Hippocampal formation (tissue), 2 donors: ENCODE data around the gene SLC2A6.
"Not testable (repeated sequence)": the region's sequence is repeated elsewhere in the genome, so short reads cannot be mapped to it uniquely, and the experiment has no call there.

ENCODE experiments used
- DNase-seq, 2 donors: peaks; one replicate each; lab custom pipeline; 2025; lab: John Stamatoyannopoulos, UW

SLC2A6 gene

GRCh38 chr9:133463234-133463863 is 15.6 kb downstream of the SLC2A6 start:
- DNase-seq = no peak

- DNase-seq = no peak
Measured at GRCh38 chr9:133461975-133462374, 16.9 kb downstream of the SLC2A6 start.

- no peak for DNase-seq
Measured at GRCh38 chr9:133460405-133461175, 18.3 kb downstream of the SLC2A6 start.

- peak; percentile 96 to 97 for DNase-seq
Measured at GRCh38 chr9:133459476-133460404, 19.2 kb downstream of the SLC2A6 start, which contains the start of gene CACFD1. CACFD1 (plus strand) TSS chr9:133459978; CDS start chr9:133460067, 89 bp downstream.

DNA sequence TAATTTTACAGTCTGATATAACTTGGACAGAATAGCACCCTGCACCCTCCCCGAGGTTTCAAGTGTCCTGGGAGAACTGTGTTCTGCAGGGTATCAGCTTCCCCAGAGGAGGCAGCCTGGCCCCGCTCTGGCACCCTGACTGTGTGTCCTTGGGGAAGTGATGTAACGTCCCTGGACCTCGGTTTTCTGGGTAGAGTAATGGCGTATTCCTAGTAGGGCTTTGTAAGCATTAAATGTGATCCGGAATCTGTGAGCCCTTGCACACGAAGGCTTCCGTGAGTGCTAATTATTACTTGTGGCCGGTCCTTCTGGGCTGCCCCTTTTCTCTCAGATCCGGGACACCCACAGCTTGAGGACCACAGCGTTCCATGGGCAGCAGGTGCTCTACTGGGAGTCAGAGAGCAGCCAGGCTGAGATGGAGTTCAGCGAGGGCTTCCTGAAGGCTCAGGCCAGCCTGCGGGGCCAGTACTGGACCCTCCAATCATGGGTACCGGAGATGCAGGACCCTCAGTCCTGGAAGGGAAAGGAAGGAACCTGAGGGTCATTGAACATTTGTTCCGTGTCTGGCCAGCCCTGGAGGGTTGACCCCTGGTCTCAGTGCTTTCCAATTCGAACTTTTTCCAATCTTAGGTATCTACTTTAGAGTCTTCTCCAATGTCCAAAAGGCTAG is 20.1 kb downstream of the SLC2A6 start:
- no peak for DNase-seq

DNA sequence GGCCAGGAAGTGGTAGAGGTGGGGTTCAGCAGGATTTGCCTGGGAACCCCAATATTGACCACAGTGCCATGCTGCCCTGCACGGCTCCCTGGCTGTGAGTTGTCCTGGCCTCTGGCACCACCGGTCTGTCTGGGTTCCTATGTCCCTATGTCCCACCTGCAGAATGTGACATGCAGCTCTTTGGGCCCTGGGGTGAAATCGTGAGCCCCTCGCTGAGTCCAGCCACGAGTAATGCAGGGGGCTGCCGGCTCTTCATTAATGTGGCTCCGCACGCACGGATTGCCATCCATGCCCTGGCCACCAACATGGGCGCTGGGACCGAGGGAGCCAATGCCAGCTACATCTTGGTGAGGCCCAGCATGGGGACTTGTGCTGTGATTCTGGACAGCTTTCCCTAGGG is 21.2 kb downstream of the SLC2A6 start:
- no peak for DNase-seq

DNA sequence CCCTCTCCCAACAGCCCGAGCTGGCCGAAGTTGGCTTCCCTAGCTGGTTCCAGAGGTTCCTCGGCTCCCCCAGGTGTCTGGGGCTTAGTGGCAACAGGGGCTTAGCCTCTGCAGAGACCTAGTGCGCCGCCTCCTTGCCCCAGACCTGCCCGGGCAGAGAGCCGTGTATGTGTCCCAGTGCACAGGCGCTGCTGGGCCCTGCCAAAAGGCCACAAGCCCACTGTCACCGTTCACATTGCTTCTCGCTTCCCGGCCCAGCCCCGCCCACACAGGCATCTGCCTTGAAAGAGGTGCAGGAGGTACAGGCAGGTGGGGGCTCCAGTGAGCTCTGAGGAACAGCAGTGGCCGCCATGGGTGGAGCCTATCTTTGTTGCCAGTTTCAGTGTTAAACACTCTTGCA is 21.7 kb downstream of the SLC2A6 start:
- DNase-seq = no peak

DNA sequence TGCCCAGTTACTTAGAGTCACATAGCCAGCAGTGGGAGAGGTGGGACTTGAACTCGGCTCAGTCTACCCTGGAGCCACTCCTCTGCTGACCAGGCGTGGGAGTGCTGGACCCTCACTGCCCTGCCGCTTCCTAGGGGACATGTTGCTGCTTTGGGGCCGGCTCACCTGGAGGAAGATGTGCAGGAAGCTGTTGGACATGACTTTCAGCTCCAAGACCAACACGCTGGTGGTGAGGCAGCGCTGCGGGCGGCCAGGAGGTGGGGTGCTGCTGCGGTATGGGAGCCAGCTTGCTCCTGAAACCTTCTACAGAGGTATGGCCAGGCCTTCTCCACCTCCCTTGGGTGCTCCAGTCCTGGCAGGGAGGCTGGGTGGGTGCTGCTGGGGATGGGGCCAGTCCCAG is 22.5 kb downstream of the SLC2A6 start:
- no peak for DNase-seq

DNA sequence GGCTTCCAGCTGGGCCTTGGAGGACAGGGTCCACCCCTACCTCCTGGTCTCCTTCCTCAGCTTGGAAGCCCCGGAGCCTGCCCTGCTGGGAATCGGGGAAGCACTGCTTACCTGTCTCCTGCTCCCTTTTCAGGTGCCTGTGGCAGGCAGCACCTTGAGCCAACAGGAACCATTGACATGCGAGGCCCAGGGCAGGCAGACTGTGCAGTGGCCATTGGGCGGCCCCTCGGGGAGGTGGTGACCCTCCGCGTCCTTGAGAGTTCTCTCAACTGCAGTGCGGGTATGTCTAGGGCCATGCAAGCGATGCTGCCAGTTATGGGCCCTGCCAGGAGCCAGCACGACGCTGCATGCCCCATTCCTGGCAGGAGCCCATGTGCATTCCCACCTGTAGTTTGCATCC is 23.0 kb downstream of the SLC2A6 start:
- no peak for DNase-seq

- DNase-seq = no peak
Measured at GRCh38 chr9:133454943-133455673, 23.8 kb downstream of the SLC2A6 start.

DNA sequence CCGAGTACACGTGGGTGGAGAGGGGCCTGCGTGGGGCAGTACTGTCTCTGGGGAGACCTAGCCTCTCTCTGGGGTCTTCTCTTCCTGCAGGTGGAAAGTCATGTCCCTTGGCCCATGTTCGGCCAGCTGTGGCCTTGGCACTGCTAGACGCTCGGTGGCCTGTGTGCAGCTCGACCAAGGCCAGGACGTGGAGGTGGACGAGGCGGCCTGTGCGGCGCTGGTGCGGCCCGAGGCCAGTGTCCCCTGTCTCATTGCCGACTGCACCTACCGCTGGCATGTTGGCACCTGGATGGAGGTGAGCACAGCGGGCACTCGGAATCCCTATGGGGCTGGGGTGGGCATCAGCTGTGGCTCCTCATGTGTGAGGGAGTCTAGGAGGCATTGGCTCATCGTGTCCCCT is 24.6 kb downstream of the SLC2A6 start:
- no peak for DNase-seq

GRCh38 chr9:133453651-133454050 is 25.2 kb downstream of the SLC2A6 start:
- no peak for DNase-seq

- DNase-seq = no peak
Measured at GRCh38 chr9:133452562-133452961, 26.3 kb downstream of the SLC2A6 start.

DNA sequence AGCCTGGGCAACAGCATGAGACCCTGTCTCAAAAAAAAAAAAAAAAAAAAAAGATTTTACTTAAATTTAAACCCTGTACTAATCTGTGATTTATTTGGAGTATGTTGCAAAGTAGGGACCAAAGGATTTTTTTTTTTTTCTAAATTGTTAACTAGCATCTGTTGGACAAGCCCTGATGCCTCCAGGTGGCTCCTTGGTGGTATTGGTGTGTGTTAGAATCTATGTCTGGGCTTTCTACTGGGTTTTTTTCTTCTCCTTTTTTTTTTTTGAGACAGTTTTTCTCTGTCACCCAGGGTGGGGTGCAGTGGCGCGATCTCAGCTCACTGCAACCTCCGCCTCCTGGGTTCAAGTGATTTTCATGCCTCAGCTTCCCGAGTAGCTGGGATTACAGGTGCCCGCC is 27.0 kb downstream of the SLC2A6 start:
- DNase-seq = not testable (repeated sequence)

- DNase-seq = no peak
Measured at GRCh38 chr9:133449760-133450159, 29.1 kb downstream of the SLC2A6 start.

DNA sequence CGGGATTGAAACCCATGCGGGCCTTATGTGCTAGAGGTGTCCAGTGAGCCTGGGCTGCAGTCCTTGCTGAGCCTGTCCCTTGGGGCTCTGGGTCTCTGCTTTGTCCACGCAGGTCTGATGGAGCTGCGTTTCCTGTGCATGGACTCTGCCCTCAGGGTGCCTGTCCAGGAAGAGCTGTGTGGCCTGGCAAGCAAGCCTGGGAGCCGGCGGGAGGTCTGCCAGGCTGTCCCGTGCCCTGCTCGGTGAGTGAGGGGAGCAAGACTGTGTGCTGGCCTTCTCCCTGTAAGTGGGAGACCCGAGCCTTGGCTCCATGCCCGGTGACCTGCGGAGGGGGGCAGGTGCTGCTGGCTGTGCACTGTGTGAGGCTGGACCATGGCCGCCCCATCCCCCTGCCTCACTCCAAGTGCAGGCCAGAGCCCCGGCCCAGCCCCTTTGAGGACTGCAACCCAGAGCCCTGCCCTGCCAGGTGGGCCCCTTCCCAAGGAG is 30.4 kb downstream of the SLC2A6 start:
- no peak for DNase-seq

DNA sequence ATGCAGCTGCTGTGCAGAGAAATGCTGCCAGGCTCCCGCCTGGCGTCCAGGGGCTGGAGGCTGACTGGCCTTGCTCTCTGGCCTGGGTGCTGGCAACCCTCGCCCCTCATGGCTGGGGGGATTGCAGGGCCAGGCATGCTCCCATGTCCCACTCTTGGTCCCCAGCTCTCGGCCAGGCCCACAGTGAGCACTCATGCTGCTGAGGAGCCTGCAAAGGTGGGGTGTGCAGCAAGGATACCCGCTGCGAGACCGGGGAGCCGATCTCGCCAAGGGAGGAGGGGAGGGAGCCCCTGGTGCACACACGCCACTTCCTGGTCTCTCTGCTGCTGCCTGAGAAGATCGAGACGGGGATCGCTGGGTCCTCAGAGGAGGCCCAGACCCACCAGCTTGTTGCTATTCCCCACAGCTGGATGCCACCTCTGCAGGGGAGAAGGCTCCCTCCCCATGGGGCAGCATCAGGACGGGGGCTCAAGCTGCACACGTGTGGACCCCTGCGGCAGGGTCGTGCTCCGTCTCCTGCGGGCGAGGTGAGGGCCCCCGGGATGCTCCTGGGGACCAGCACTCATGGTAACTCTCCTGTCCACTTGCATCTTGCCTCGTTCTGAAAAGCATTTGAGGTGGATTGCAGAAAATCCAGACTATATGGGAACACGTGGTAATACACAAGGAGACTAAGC is 33.5 kb downstream of the SLC2A6 start:
- no peak for DNase-seq

DNA sequence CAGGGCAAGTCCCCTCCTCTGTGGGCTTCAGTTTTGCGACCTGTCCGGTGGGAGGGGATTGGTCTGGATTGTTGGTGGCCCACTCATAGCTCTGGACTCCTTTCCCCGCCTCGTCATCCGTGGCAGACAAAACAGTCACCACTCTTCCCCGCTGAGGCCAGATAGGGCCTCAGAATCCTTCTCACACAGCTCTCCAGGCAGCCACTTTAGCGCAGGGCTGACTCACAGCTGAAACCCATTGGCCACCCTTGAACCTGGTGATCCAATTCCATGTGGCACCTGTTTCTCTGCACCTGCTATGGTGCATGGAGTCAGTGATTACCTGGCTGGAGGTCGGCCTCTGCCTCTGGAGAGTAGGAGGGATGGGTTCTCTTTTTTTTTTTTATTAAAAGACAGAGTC is 34.9 kb downstream of the SLC2A6 start:
- DNase-seq = no peak

DNA sequence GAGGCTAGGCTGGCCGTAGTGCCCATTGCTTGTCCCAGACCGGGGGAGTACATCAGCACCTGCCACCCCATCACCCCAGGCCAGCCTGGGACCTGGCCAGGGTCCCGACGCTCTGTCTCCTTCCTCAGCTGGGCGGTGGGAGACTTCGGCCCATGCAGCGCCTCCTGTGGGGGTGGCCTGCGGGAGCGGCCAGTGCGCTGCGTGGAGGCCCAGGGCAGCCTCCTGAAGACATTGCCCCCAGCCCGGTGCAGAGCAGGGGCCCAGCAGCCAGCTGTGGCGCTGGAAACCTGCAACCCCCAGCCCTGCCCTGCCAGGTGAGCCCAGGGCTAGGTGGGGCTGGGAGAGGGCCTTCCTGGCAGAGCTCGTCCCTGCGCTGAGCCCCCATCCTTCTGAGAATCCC is 35.7 kb downstream of the SLC2A6 start:
- no peak for DNase-seq

GRCh38 chr9:133441571-133441970 is 37.3 kb downstream of the SLC2A6 start:
- no peak for DNase-seq
